ENCODE results near the gene C2CD2. TPM values are rescaled to one million over a fixed set of nuclear protein-coding genes. Genes with fewer than 3 reads are reported as not detected.

Gene C2CD2
- total RNA-seq, 4 donors from 2014 or later: 35.9 to 43.8 (median 38.9) TPM

- Histone ChIP-seq H3K27ac (no peak overlapping the region), H3K4me1 (peaks cover 29% of the 10 kb centered on the region)
- TF ChIP-seq CTCF (IDR thresholded peaks at IDR 0.05): no peak
- TF ChIP-seq POLR2A (IDR thresholded peaks at IDR 0.05): no peak
- TF ChIP-seq POLR2AphosphoS5 (IDR thresholded peaks at IDR 0.05): no peak
- TF ChIP-seq EP300 (IDR thresholded peaks at IDR 0.05): no peak
Observed at GRCh38 chr21:41958886-41959563, 5.2 kb upstream of the C2CD2 start.

GRCh38 chr21:41957991-41958766, 4.4 kb upstream of the C2CD2 start:
- H3K4me3 ChIP-seq: no peak overlapping the region
- TF ChIP-seq CTCF (IDR thresholded peaks at IDR 0.05): no peak
- peaks cover 32% of the 10 kb centered on the region for H3K4me1 ChIP-seq
- DNase-seq (ENCODE audit: low spot score in 2 of 2): no peak
- H3K9me3 ChIP-seq: no peaks in the 10 kb centered on the region
- peak overlapping the region; percentile 43 for H3K27ac ChIP-seq
- 45% methylated on average over 18 of the region's 24 CpGs for WGBS
- no peaks in the 10 kb centered on the region for H3K36me3 ChIP-seq
- no peaks in the 10 kb centered on the region for H3K27me3 ChIP-seq

More at GRCh38 chr21:41958886-41959563, 5.2 kb upstream of the C2CD2 start:
- WGBS: 49% methylated on average over 5 of the region's 16 CpGs
- H3K9me3 ChIP-seq: no peaks in the 10 kb centered on the region
- no peaks in the 10 kb centered on the region for H3K27me3 ChIP-seq
- no peak overlapping the region for H3K4me3 ChIP-seq
- H3K36me3 ChIP-seq: no peaks in the 10 kb centered on the region
- DNase-seq (ENCODE audit: low spot score in 2 of 2): no peak

- DNase-seq (ENCODE audit: low spot score in 2 of 2): peak; percentile 35 to 60
- Histone ChIP-seq H3K9me3 (no peaks in the 10 kb centered on the region), H3K4me3 (no peak overlapping the region), H3K27me3 (no peaks in the 10 kb centered on the region), H3K4me1 (peaks cover 42% of the 10 kb centered on the region), H3K27ac (peak overlapping the region; percentile 35), H3K36me3 (no peaks in the 10 kb centered on the region)
- TF ChIP-seq POLR2AphosphoS5 (IDR thresholded peaks at IDR 0.05): no peak
- no peak for TF ChIP-seq CTCF (IDR thresholded peaks at IDR 0.05)
- no peak for TF ChIP-seq EP300 (IDR thresholded peaks at IDR 0.05)
- no peak for TF ChIP-seq POLR2A (IDR thresholded peaks at IDR 0.05)
- 71% methylated on average over 9 of the region's 9 CpGs for WGBS
Observed at GRCh38 chr21:41956926-41957729, 3.3 kb upstream of the C2CD2 start.

GRCh38 chr21:41955516-41955915, 1.7 kb upstream of the C2CD2 start:
- H3K9me3 ChIP-seq: no peaks in the 10 kb centered on the region
- WGBS: 93% methylated on average over 10 of the region's 10 CpGs
- peaks cover 55% of the 10 kb centered on the region for H3K4me1 ChIP-seq
- no peak overlapping the region for H3K4me3 ChIP-seq
- no peaks in the 10 kb centered on the region for H3K27me3 ChIP-seq
- DNase-seq (ENCODE audit: low spot score in 2 of 2): no peak
- H3K27ac ChIP-seq: no peak overlapping the region
- H3K36me3 ChIP-seq: no peaks in the 10 kb centered on the region
- TF ChIP-seq CTCF (IDR thresholded peaks at IDR 0.05) (no peak), EP300 (IDR thresholded peaks at IDR 0.05) (no peak), POLR2AphosphoS5 (IDR thresholded peaks at IDR 0.05) (no peak), POLR2A (IDR thresholded peaks at IDR 0.05) (no peak)

Data from suprapubic skin (tissue), 4 donors.